GM12878 (cell line): Measurements from ENCODE around the gene COL9A1. TPM values are rescaled to one million over a fixed set of nuclear protein-coding genes. Genes with fewer than 3 reads are reported as not detected.

Experiments used
- ATAC-seq: fragments of 200-7000 bp; cut with Tn5 transposase; 3 replicates; pipeline ENCODE4 v1.9.1; 2020; ENCODE audit warnings: mild to moderate bottlenecking, moderate library complexity
- BruUV-seq: library from RNA; stranded (reverse); fragments of 400-500 nt; replicated peaks from 2 replicates; lab custom pipeline; 2021; lab: Mats Ljungman, UMichigan
- CTCF ChIA-PET: fragments of 300-600 bp; sonication (Branson Sonifier 250); formaldehyde crosslinking; extraction: SDS; loops from one replicate; lab custom pipeline; 2021; ENCODE audit warnings: inconsistent platforms; lab: Yijun Ruan, JAX
- POLR2A ChIA-PET: fragments of 350-600 bp; formaldehyde crosslinking; extraction: SDS; loops from one replicate; lab custom pipeline; 2021; ENCODE audit warnings: inconsistent platforms; lab: Charles Lee
- RAD21 ChIA-PET: fragments of 300-600 bp; sonication (Branson Sonifier 250); formaldehyde crosslinking; loops from one replicate; lab custom pipeline; 2023; ENCODE audit warnings: antibody characterized with exemption; ENCODE audit not compliant: unreplicated experiment; lab: Charles Lee
- SMC1A ChIA-PET: fragments of 300-600 bp; sonication (Branson Sonifier 250); formaldehyde crosslinking; loops from one replicate; lab custom pipeline; 2023; ENCODE audit not compliant: unreplicated experiment, uncharacterized antibody; lab: Charles Lee
- DNase-seq: peaks from one replicate; pipeline ENCODE4 v3.0.0-alpha.2; 2011; ENCODE audit warnings: low read depth, low spot score
- FAIRE-seq: peaks from 3 replicates; lab custom pipeline; 2011; peaks lifted over from hg19 to GRCh38; lab: Jason Lieb, UNC
- H2AFZ ChIP-seq: 2 replicates; pipeline ENCODE4 v1.6.0; 2011; ENCODE audit warnings: low read depth, low read length, control low read depth; ENCODE audit not compliant: control insufficient read depth
- H3K27ac ChIP-seq: 2 replicates; pipeline ENCODE4 v1.5.1; 2011; ENCODE audit warnings: control low read depth; ENCODE audit not compliant: control insufficient read depth, insufficient read depth
- H3K27me3 ChIP-seq, 2 experiments: replicated peaks in 1 of 2; 2 replicates each; pipeline versions ENCODE4 v1.6.0 to v1.6.1; 2011; ENCODE audit warnings: low read length in 1 of 2; ENCODE audit not compliant: control insufficient read depth in 2 of 2, insufficient read depth in 2 of 2
- H3K36me3 ChIP-seq, 2 experiments: 2 replicates each; pipeline ENCODE4 v1.5.1; 2011; ENCODE audit warnings: low read length in 1 of 2; ENCODE audit not compliant: control insufficient read depth in 2 of 2, insufficient read depth in 2 of 2
- H3K4me1 ChIP-seq: 2 replicates; pipeline ENCODE4 v1.6.1; 2011; ENCODE audit warnings: mild to moderate bottlenecking, low read length, moderate library complexity, mixed read lengths; ENCODE audit not compliant: control insufficient read depth, insufficient read depth
- H3K4me2 ChIP-seq: 2 replicates; pipeline ENCODE4 v1.6.0; 2011; ENCODE audit warnings: control low read depth; ENCODE audit not compliant: control insufficient read depth, insufficient read depth
- H3K4me3 ChIP-seq: fragments of 200-600 bp; sonication (generic); 2 replicates; pipeline ENCODE4 v1.5.1; 2016
- H3K79me2 ChIP-seq: 2 replicates; pipeline ENCODE4 v1.6.0; 2011; ENCODE audit warnings: low read length; ENCODE audit not compliant: control insufficient read depth, insufficient read depth
- H3K9ac ChIP-seq: 2 replicates; pipeline ENCODE4 v1.8.0; 2011; ENCODE audit warnings: low read length, control low read depth, mixed read lengths; ENCODE audit not compliant: control insufficient read depth, insufficient read depth
- H3K9me3 ChIP-seq: replicated peaks from 3 replicates; pipeline ENCODE4 v1.5.1; 2011; ENCODE audit warnings: mild to moderate bottlenecking, low read length; ENCODE audit not compliant: control insufficient read depth, insufficient read depth
- H4K20me1 ChIP-seq: 2 replicates; pipeline ENCODE4 v1.6.0; 2011; ENCODE audit not compliant: control insufficient read depth, insufficient read depth
- DPF2 ChIP-seq: fragments of 450-650 bp; IDR thresholded peaks from 2 replicates; pipeline ENCODE4 v1.6.1; 2017; ENCODE audit warnings: mild to moderate bottlenecking
- EGR1 ChIP-seq, 2 experiments: IDR thresholded peaks; 1 replicate in 1 of 2; 2 replicates in 1 of 2; pipeline ENCODE4 v1.6.1; 2011 to 2012; ENCODE audit warnings: low read depth in 2 of 2, low read length in 2 of 2, borderline replicate concordance in 1 of 2, mild to moderate bottlenecking in 1 of 2, moderate library complexity in 1 of 2
- ESRRA ChIP-seq: IDR thresholded peaks from 2 replicates; pipeline ENCODE4 v1.6.1; 2012; ENCODE audit warnings: mild to moderate bottlenecking, low read length, improper control_type of control experiment
- HDGF ChIP-seq: fragments of 450-650 bp; IDR thresholded peaks from 2 replicates; pipeline ENCODE4 v1.6.1; 2016; ENCODE audit warnings: antibody characterized with exemption
- MTA2 ChIP-seq: fragments of 450-650 bp; IDR thresholded peaks from 2 replicates; pipeline ENCODE4 v1.6.1; 2016; ENCODE audit warnings: low read depth, mild to moderate bottlenecking, moderate library complexity
- SMAD5 ChIP-seq: IDR thresholded peaks from 2 replicates; pipeline ENCODE4 v1.6.1; 2016; ENCODE audit warnings: antibody characterized with exemption, low read depth
- TCF7 ChIP-seq: IDR thresholded peaks from 2 replicates; pipeline ENCODE4 v1.6.1; 2014; ENCODE audit warnings: antibody characterized with exemption, borderline replicate concordance
- WGBS: methylation state at CpG from one replicate; pipeline ENCODE4 v1.1.6; 2016; ENCODE audit warnings: low lambda C conversion rate; ENCODE audit not compliant: insufficient replicate concordance, insufficient coverage; ENCODE audit errors: missing lambda C conversion rate; 5-methylcytosine and 5-hydroxymethylcytosine counted together
- in situ Hi-C: fragments of 300-500 bp; cut with MboI; formaldehyde crosslinking; loops from 9 replicates; pipeline ENCODE4 v1.14.3; 2018; ENCODE audit warnings: mixed read lengths
- intact Hi-C: fragments of 100-400 bp; cut with micrococcal nuclease; formaldehyde crosslinking; loops from one replicate; pipeline ENCODE4 v1.14.2; 2022; ENCODE audit not compliant: unreplicated experiment
- polyA plus RNA-seq, 11 experiments: library from polyadenylated mRNA; depleted of rRNA in 4 of 11; unstranded in 6 of 11; stranded (reverse) in 5 of 11; fragments of >200 nt; fragmentation: Nextera tagmentation in 4 of 11; fragmentation: Illumina TruSeq in 1 of 11; extraction: Ambion mirVana in 4 of 11; extraction: Trizol in 1 of 11; gene quantifications; 1 replicate in 1 of 11; 2 replicates in 10 of 11; pipeline versions ENCODE4 v1.2.1 to v1.2.3, GENCODE V29; 2011 to 2016; ENCODE audit warnings: inconsistent platforms in 2 of 11, missing spikeins in 2 of 11, low read depth in 1 of 11
- total RNA-seq, 4 experiments: library from RNA; depleted of rRNA in 3 of 4; stranded (reverse); fragments of >200 nt in 3 of 4; fragmentation: Illumina TruSeq in 1 of 4; extraction: Trizol in 1 of 4; gene quantifications; 2 replicates each; pipeline versions ENCODE4 v1.2.1 to v1.2.3, GENCODE V29; 2013 to 2021
- TF ChIP-seq, protein P1 (sequence below): fragments of 450-650 bp; IDR thresholded peaks from 2 replicates; pipeline ENCODE4 v1.6.1; 2017; ENCODE audit warnings: antibody characterized with exemption, mild to moderate bottlenecking, moderate library complexity
- TF ChIP-seq, protein P2 (sequence below): IDR thresholded peaks from 2 replicates; pipeline ENCODE4 v1.6.1; 2011; ENCODE audit warnings: low read depth, mild to moderate bottlenecking, low read length, moderate library complexity, borderline replicate concordance; ENCODE audit errors: extremely low read depth
- TF ChIP-seq, protein P3 (sequence below): fragments of 150-350 bp; IDR thresholded peaks from 2 replicates; pipeline ENCODE4 v1.6.1; 2014; ENCODE audit warnings: mild to moderate bottlenecking, low read depth, low read length
- TF ChIP-seq, protein P4 (sequence below): fragments of 450-650 bp; IDR thresholded peaks from 2 replicates; pipeline ENCODE4 v1.6.1; 2017; ENCODE audit warnings: mild to moderate bottlenecking

Gene COL9A1
- total and polyA plus RNA-seq, 10 of the 15 experiments (the other 5 are each of a cell fraction or from before 2014, with no cell fraction given) = not detected

DNA sequence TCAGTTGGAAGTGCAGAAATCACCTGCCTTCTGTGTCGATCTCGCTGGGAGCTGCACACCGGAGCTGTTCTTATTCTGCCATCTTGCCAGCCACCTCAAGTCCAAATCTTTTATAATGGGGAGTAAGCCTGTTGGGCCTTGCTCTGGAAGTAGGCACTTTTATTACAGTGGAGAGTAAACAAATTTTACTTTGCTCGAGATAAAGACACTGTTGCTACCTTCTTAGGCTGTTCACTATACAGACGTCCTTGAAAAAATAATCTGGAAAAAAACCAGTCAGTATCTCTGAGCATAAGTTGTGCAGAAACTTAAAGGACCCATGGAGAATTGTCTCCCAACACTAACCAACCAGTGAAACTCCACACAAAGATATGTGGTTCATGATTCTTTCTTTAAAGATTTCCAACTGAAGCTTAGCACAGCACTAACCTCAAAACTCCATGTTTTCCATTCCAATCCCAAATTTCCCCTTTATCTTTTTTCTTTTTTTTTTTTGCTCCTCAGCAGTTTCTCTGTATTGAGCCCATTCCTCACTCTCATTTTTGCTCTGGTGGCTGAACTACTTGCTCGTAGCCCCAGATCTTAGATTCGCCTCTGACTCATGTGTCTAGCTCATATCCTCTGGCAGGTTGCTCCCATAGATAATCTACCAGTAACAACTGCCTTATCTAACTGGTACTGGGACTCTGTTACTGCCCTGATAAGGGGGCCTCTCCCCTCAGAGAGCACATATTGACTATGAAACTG lies 34.3 kb upstream of the COL9A1 start:
- in situ Hi-C loops = no loop called here
- no TSS peak for BruUV-seq
- DNase-seq (no peak), FAIRE-seq (no peak), ATAC-seq (no peak)
- Histone ChIP-seq H3K27me3 (no peaks in the 10 kb centered on the region; a peak in 1 of 4 replicates), H3K9ac (no peak overlapping the region), H3K4me2 (no peak overlapping the region), H3K4me1 (no peaks in the 10 kb centered on the region), H3K9me3 (no peaks in the 10 kb centered on the region), H3K27ac (no peak overlapping the region), H3K79me2 (no peaks in the 10 kb centered on the region), H4K20me1 (no peaks in the 10 kb centered on the region), H3K36me3 (no peaks in the 10 kb centered on the region), H3K4me3 (no peak overlapping the region), H2AFZ (no peak overlapping the region)
- CTCF ChIA-PET = interaction anchor here (0.6 to 1.8 kb wide), 3 partner anchors 9 to 116 kb away, joined by 3 to 6 read pairs (median 4); no protein-coding TSS in a partner anchor
- intact Hi-C loops = no loop called here
- POLR2A ChIA-PET = no interaction called here
- SMC1A ChIA-PET = interaction anchor here (1.0 kb wide), 1 partner anchor 27 kb away, joined by 3 read pairs; no protein-coding TSS in a partner anchor
- RAD21 ChIA-PET = no interaction called here
- 49% methylated on average over 7 of the region's 7 CpGs for WGBS
- TF ChIP-seq DPF2 (no peak), TCF7 (no peak), ESRRA (no peak), EGR1 (IDR thresholded peaks at IDR 0.05; ENCODE audit: borderline replicate concordance in 1 of 2, low read depth in 2 of 2, low read length in 2 of 2) (no peak), HDGF (no peak), SMAD5 (no peak), MTA2 (no peak)
- TF ChIP-seq, protein P1, sequence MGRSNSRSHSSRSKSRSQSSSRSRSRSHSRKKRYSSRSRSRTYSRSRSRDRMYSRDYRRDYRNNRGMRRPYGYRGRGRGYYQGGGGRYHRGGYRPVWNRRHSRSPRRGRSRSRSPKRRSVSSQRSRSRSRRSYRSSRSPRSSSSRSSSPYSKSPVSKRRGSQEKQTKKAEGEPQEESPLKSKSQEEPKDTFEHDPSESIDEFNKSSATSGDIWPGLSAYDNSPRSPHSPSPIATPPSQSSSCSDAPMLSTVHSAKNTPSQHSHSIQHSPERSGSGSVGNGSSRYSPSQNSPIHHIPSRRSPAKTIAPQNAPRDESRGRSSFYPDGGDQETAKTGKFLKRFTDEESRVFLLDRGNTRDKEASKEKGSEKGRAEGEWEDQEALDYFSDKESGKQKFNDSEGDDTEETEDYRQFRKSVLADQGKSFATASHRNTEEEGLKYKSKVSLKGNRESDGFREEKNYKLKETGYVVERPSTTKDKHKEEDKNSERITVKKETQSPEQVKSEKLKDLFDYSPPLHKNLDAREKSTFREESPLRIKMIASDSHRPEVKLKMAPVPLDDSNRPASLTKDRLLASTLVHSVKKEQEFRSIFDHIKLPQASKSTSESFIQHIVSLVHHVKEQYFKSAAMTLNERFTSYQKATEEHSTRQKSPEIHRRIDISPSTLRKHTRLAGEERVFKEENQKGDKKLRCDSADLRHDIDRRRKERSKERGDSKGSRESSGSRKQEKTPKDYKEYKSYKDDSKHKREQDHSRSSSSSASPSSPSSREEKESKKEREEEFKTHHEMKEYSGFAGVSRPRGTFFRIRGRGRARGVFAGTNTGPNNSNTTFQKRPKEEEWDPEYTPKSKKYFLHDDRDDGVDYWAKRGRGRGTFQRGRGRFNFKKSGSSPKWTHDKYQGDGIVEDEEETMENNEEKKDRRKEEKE = no peak
- TF ChIP-seq, protein P2, sequence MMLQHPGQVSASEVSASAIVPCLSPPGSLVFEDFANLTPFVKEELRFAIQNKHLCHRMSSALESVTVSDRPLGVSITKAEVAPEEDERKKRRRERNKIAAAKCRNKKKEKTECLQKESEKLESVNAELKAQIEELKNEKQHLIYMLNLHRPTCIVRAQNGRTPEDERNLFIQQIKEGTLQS = no peak
- TF ChIP-seq, protein P3, sequence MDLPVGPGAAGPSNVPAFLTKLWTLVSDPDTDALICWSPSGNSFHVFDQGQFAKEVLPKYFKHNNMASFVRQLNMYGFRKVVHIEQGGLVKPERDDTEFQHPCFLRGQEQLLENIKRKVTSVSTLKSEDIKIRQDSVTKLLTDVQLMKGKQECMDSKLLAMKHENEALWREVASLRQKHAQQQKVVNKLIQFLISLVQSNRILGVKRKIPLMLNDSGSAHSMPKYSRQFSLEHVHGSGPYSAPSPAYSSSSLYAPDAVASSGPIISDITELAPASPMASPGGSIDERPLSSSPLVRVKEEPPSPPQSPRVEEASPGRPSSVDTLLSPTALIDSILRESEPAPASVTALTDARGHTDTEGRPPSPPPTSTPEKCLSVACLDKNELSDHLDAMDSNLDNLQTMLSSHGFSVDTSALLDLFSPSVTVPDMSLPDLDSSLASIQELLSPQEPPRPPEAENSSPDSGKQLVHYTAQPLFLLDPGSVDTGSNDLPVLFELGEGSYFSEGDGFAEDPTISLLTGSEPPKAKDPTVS = no peak
- TF ChIP-seq, protein P4, sequence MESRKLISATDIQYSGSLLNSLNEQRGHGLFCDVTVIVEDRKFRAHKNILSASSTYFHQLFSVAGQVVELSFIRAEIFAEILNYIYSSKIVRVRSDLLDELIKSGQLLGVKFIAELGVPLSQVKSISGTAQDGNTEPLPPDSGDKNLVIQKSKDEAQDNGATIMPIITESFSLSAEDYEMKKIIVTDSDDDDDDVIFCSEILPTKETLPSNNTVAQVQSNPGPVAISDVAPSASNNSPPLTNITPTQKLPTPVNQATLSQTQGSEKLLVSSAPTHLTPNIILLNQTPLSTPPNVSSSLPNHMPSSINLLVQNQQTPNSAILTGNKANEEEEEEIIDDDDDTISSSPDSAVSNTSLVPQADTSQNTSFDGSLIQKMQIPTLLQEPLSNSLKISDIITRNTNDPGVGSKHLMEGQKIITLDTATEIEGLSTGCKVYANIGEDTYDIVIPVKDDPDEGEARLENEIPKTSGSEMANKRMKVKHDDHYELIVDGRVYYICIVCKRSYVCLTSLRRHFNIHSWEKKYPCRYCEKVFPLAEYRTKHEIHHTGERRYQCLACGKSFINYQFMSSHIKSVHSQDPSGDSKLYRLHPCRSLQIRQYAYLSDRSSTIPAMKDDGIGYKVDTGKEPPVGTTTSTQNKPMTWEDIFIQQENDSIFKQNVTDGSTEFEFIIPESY = no peak
